Measurements from ENCODE around the gene NDUFV3. TPM values are rescaled to one million over a fixed set of nuclear protein-coding genes. Genes with fewer than 3 reads are reported as not detected.
"Not testable (repeated sequence)": the region's sequence is repeated elsewhere in the genome, so short reads cannot be mapped to it uniquely, and the experiment has no call there.

Gene NDUFV3
- 10 to 100 TPM; 27.1 to 31.9 TPM for total RNA-seq

DNA sequence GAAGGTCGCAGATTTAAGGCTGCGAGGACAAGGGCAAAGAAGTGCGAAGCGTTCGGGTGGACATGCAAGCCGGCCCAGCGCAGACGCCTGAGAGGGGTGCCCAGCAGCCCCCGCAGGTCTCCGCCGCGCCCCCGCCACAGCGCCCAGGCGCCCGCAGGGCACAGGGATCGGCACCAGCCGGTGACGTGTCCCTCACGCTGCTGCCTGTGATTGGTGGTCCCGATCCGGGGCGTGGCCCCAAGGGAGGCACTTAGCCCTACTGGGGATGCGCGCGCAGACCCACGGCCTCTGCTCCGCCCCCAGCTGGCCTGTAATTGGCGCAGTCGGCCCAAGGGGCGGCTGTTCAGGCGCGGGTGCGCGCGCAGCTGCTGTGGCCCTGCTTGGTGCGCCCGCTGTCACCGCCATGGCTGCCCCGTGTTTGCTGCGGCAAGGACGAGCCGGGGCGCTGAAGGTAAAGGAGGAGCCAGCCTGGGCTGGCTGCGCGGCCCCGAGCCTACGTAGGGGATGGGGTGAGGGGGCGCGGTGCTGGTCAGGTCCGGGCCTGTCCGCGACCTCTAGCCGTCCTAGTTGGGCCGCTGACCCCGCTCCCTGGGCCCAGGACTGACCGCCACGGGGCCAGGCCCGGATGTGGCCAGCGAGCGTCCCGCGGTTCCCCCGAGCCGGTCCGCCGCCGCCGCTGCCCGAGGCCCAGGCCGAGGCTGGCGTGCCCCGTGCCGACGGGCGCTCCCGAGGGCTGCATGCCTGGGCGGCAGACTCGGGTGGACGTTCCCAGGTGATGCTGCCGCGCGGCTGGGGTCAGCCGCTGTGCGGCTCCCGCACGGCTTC is at the start of gene NDUFV3:
TSS of gene NDUFV3 (plus strand) at position 379 of the 825 bp plus-strand sequence. CDS start at position 404, 25 bp downstream.
- DNase-seq, result peak; percentile 100
- Mint-ChIP-seq H3K36me3 (peaks cover 6% of the 10 kb centered on the region), H3K4me1 (peaks cover 9% of the 10 kb centered on the region), H3K27ac (peak within 1 kb of the TSS; percentile 91), H3K9me3 (ENCODE audit: low read depth) (no peaks in the 10 kb centered on the region), H3K4me3 (peak within 1 kb of the TSS; percentile 84), H3K27me3 (no peaks in the 10 kb centered on the region)
- CTCF ChIA-PET, result interaction anchor here (1.1 to 1.5 kb wide), 4 partner anchors 8 to 300 kb away, joined by 3 to 6 read pairs (median 4); no protein-coding TSS in a partner anchor
- peak; percentile 95 for ATAC-seq

DNA sequence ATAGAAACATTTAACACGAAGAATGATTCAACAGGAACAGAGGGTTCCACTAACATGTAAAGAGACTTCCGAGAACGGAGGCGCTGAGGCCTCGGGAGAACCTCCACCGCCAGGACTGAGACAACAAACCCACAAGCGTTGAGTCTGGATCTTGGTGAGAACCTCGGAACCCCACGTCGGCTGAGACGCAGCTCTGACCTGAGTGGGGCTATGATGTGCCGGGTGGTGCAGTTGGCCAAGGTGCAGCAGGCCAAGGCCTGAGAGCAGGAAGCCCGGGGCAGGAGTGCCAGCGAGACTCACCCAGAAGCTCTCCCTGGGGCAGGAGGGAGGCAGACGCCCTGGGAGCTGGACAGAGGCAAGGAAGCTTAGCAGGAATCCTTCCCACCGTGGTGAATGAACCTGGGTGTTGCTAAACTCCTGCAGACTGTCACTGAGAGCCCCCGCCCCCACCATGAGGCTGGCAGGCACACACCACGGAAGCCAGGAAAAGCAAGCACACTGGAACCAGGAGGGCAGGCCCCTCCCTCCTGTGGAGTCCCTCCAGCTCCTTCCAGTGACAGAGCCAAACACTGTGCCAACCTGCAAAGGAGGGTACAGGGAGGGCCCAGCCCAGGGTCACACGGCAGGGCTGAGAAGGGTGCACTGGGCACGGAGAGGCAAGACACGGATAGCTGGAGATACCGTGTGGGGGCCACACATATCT is 48.5 kb upstream of the NDUFV3 start:
- Mint-ChIP-seq H3K4me3 (no peak overlapping the region), H3K27me3 (no peaks in the 10 kb centered on the region), H3K9me3 (ENCODE audit: low read depth) (no peaks in the 10 kb centered on the region), H3K27ac (no peak overlapping the region), H3K4me1 (peaks cover 2% of the 10 kb centered on the region), H3K36me3 (peaks cover 36% of the 10 kb centered on the region)
- no peak for ATAC-seq
- CTCF ChIA-PET, result interaction anchor here (0.9 kb wide), 1 partner anchor 9 kb away, joined by 3 read pairs; no protein-coding TSS in a partner anchor
- DNase-seq, result peak; percentile 36

DNA sequence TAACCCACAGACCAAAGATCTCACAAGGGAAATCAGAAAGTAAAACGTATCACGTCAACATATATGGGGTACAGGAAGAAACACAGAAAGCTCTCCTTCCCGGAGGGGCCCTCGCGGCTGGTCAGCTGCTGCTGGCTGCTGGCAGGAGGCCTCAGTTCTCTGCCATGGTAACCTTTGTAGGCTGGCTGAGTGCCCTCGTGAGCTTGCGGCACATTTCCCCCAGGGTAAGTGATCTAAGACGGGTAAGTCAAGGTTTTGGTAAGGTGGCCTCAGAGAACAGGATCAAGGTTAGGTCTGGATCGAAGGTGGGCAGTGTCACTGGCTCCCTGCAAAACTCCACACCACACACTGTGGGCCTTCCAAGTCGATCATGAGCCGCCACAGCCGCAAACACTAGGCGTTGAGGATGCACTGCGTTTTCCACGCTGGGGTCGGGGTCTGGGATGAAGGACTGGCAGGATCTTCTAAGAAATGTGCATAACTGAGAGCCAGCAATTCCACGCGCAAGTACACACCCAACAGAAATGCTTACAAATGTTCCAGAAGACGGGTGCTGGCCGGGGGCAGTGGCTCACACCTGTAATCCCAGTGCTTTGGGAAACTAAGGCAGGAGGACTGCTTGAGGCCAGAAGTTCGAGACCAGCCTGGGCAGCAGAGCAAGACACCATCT is 47.7 kb upstream of the NDUFV3 start:
- no peak for ATAC-seq
- no peak for DNase-seq
- CTCF ChIA-PET, result interaction anchor here (0.9 kb wide), 1 partner anchor 8 kb away, joined by 3 read pairs; no protein-coding TSS in a partner anchor
- no peaks in the 10 kb centered on the region for H3K27me3 Mint-ChIP-seq
- no peak overlapping the region for H3K4me3 Mint-ChIP-seq
- H3K4me1 Mint-ChIP-seq, result peaks cover 5% of the 10 kb centered on the region
- H3K27ac Mint-ChIP-seq, result no peak overlapping the region
- no peaks in the 10 kb centered on the region for H3K9me3 Mint-ChIP-seq (ENCODE audit: low read depth)
- peaks cover 39% of the 10 kb centered on the region for H3K36me3 Mint-ChIP-seq

GRCh38 chr21:42846221-42846620 is 46.9 kb upstream of the NDUFV3 start:
- no peak overlapping the region for H3K4me3 Mint-ChIP-seq
- no peaks in the 10 kb centered on the region for H3K9me3 Mint-ChIP-seq (ENCODE audit: low read depth)
- CTCF ChIA-PET, result no interaction called here
- no peak overlapping the region for H3K27ac Mint-ChIP-seq
- peaks cover 13% of the 10 kb centered on the region for H3K4me1 Mint-ChIP-seq
- DNase-seq (no peak), ATAC-seq (no peak)
- peaks cover 42% of the 10 kb centered on the region for H3K36me3 Mint-ChIP-seq
- no peaks in the 10 kb centered on the region for H3K27me3 Mint-ChIP-seq

DNA sequence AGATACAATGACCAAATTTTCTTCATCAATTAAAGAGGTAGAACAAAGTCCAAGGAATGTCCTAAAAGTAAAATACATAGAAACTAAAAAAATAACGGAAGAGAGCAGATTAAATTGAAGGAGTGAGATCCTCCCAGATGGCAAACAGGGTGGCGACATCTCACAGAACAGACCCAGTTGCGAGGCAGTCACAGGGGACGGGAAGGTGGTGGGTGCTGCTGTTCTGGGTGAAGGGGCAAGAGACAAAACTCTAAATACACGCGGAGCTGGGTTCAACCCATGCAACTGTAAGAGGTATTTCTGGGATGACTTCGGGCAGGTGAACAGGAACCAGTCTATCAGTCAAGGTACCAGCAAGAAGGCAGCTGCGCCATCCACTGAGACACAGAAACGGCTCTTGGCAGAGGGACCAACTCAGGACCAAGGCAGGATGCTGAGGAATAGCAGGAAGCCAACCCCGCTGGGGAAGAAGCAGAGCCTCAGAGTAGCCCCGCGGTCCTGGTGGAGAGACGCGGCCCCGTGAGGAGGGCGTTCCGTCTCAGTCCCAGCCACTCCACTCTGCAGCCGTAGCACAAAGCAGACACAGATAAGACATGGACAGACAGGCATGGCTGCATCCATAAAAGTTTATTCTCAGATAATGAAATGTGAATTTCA is 45.9 kb upstream of the NDUFV3 start:
- no peak overlapping the region for H3K27ac Mint-ChIP-seq
- DNase-seq (no peak), ATAC-seq (no peak)
- CTCF ChIA-PET, result no interaction called here
- H3K4me3 Mint-ChIP-seq, result no peak overlapping the region
- H3K36me3 Mint-ChIP-seq, result peaks cover 46% of the 10 kb centered on the region
- peaks cover 15% of the 10 kb centered on the region for H3K4me1 Mint-ChIP-seq
- H3K9me3 Mint-ChIP-seq (ENCODE audit: low read depth), result no peaks in the 10 kb centered on the region
- H3K27me3 Mint-ChIP-seq, result no peaks in the 10 kb centered on the region

- no peaks in the 10 kb centered on the region for H3K9me3 Mint-ChIP-seq (ENCODE audit: low read depth)
- peaks cover 45% of the 10 kb centered on the region for H3K36me3 Mint-ChIP-seq
- DNase-seq, result no peak
- no peak overlapping the region for H3K4me3 Mint-ChIP-seq
- no peak overlapping the region for H3K27ac Mint-ChIP-seq
- no peaks in the 10 kb centered on the region for H3K27me3 Mint-ChIP-seq
- peaks cover 15% of the 10 kb centered on the region for H3K4me1 Mint-ChIP-seq
- CTCF ChIA-PET, result no interaction called here
- no peak for ATAC-seq
Observed at GRCh38 chr21:42847726-42848125, 45.4 kb upstream of the NDUFV3 start.

DNA sequence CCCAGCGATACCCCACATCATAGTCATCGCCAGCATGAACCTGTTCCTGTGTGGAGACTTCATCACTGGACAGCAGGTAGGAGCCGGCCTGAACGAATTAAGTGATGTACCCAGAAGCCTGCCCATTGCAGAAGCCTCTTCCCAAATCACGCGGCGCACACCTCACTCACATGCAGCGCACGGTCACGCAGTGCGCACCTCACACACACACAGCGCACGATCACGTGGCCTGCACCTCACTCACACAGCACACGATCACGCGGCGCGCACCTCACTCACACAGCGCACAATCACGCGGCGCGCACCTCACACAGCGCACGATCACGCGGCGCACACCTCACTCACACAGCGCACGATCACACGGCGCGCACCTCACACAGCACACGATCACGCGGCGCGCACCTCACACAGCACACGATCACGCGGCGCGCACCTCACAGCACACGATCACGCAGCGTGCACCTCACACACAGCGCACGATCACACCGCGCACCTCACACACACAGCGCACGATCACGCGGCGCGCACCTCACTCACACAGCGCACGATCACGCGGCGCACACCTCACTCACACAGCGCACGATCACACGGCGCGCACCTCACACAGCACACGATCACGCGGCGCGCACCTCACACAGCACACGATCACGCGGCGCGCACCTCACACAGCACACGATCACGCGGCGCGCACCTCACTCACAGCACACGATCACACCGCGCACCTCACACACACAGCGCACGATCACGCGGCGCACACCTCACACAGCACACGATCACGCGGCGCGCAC is 44.8 kb upstream of the NDUFV3 start:
- H3K4me3 Mint-ChIP-seq; H3K27ac Mint-ChIP-seq; DNase-seq; CTCF ChIA-PET; H3K27me3 Mint-ChIP-seq; ATAC-seq; H3K9me3 Mint-ChIP-seq (ENCODE audit: low read depth): not testable (repeated sequence)
- Mint-ChIP-seq H3K36me3 (peaks cover 43% of the 10 kb centered on the region), H3K4me1 (peaks cover 15% of the 10 kb centered on the region)

GRCh38 chr21:42848932-42849758 is 44.0 kb upstream of the NDUFV3 start:
- H3K36me3 Mint-ChIP-seq, result peaks cover 41% of the 10 kb centered on the region

GRCh38 chr21:42849759-42850412 is 43.2 kb upstream of the NDUFV3 start:
- no peak for ATAC-seq
- CTCF ChIA-PET, result no interaction called here
- Mint-ChIP-seq H3K27ac (no peak overlapping the region), H3K4me3 (no peak overlapping the region), H3K9me3 (ENCODE audit: low read depth) (no peaks in the 10 kb centered on the region), H3K36me3 (peaks cover 40% of the 10 kb centered on the region), H3K4me1 (peaks cover 15% of the 10 kb centered on the region), H3K27me3 (no peaks in the 10 kb centered on the region)
- no peak for DNase-seq

More at GRCh38 chr21:42848932-42849758, 44.0 kb upstream of the NDUFV3 start:
- CTCF ChIA-PET, result no interaction called here
- no peak overlapping the region for H3K27ac Mint-ChIP-seq
- no peak for ATAC-seq
- H3K27me3 Mint-ChIP-seq, result no peaks in the 10 kb centered on the region
- no peak overlapping the region for H3K4me3 Mint-ChIP-seq
- H3K4me1 Mint-ChIP-seq, result peaks cover 15% of the 10 kb centered on the region
- no peaks in the 10 kb centered on the region for H3K9me3 Mint-ChIP-seq (ENCODE audit: low read depth)
- DNase-seq, result no peak

DNA sequence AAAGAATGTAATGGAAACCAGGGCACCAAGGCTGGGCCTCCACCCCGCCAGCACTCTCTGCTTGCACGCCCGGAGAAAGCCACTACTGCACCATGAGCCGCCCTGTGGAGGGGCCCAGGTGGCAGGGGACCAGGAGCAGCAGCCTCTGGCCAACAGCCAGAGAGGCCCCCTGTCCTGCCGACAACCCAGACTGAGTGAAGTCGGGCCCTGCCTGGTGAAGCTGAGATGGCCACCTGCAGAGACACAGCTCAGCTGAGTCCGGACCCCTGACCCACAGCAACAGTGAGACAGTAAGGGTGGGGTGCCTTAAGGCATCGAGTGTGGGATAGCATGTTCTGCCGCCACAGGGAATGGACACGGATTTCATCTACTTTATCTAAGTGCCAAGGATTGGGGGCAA is 42.6 kb upstream of the NDUFV3 start:
- peaks cover 38% of the 10 kb centered on the region for H3K36me3 Mint-ChIP-seq
- ATAC-seq, result peak; percentile 14
- no peaks in the 10 kb centered on the region for H3K27me3 Mint-ChIP-seq
- peaks cover 15% of the 10 kb centered on the region for H3K4me1 Mint-ChIP-seq
- H3K27ac Mint-ChIP-seq, result peak overlapping the region; percentile 15
- H3K4me3 Mint-ChIP-seq, result no peak overlapping the region
- no peak for DNase-seq
- CTCF ChIA-PET, result no interaction called here
- H3K9me3 Mint-ChIP-seq (ENCODE audit: low read depth), result no peaks in the 10 kb centered on the region

- Mint-ChIP-seq H3K27me3 (no peaks in the 10 kb centered on the region), H3K4me3 (no peak overlapping the region), H3K36me3 (peaks cover 38% of the 10 kb centered on the region), H3K9me3 (ENCODE audit: low read depth) (no peaks in the 10 kb centered on the region), H3K27ac (peak overlapping the region; percentile 15), H3K4me1 (peaks cover 15% of the 10 kb centered on the region)
- CTCF ChIA-PET, result no interaction called here
- DNase-seq (peak; percentile 66), ATAC-seq (peak; percentile 69)
Observed at GRCh38 chr21:42850866-42851391, 42.2 kb upstream of the NDUFV3 start.
